CD1c-positive myeloid dendritic cell (primary cell): ENCODE measurements around the gene DEFB110.

Experiments used
- DNase-seq: peaks from one replicate; pipeline ENCODE4 v3.0.0-alpha.2; 2016; ENCODE audit errors: extremely low spot score

The DEFB110 gene

DNA sequence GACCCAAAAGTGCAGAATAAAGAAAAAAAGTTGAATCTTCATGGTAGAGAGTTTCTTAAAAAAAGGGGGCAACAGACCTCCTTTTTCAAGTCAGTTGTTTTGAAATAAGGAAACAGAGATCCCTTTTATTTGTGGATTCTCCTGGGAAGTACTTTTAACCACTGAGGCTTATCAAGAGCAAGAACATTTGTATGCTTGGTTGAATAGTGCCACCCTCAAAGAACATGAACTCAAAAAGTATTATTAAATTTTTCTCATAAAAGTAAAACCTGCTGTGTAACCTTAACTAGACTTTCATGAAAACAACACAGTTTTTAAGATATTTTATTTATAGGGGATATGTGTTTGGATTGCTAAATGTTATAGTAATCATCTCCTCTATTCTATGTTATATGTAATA, at the start of gene DEFB110:
Gene DEFB110, minus strand, starts transcription at position 101 of the 400 bp plus-strand sequence. Its CDS starts 59 bp downstream, at position 42.
- DNase-seq: no peak

DNA sequence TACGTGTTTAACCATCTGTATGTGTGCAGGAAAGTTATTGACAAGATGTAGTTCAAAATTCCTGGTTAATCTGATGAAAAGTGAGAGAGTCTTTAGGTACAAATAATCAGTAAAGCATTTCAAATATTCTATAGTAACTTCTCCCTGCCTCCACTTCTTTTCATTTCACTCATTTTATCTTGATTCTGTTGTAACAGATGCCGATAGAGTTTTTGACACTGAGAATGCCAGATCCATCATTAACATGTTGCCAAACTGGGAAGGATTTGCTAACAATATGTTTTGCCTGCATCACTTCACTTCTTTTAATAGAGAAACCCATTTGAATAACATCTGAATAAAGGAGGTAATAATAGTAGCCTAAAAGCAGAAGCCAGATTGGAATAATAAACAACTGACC, 48.3 kb upstream of the DEFB110 start:
- DNase-seq: no peak

- no peak for DNase-seq
Measured at GRCh38 chr6:50062051-50062450, 40.3 kb upstream of the DEFB110 start.

- no peak for DNase-seq
Measured at GRCh38 chr6:50056242-50056641, 34.4 kb upstream of the DEFB110 start.

- DNase-seq: no peak
Measured at GRCh38 chr6:50049829-50050228, 28.0 kb upstream of the DEFB110 start, which contains the start of gene DEFB112. Gene DEFB112 (minus strand): TSS chr6:50049929. CDS start chr6:50049869, 60 bp downstream.

- DNase-seq: no peak
Measured at GRCh38 chr6:50047026-50047425, 25.2 kb upstream of the DEFB110 start.

GRCh38 chr6:50030777-50031562, 9.2 kb upstream of the DEFB110 start:
- DNase-seq: no peak

- no peak for DNase-seq
Measured at GRCh38 chr6:50030350-50030749, 8.6 kb upstream of the DEFB110 start.

- DNase-seq: no peak
Measured at GRCh38 chr6:50025258-50025657, 3.5 kb upstream of the DEFB110 start.

DNA sequence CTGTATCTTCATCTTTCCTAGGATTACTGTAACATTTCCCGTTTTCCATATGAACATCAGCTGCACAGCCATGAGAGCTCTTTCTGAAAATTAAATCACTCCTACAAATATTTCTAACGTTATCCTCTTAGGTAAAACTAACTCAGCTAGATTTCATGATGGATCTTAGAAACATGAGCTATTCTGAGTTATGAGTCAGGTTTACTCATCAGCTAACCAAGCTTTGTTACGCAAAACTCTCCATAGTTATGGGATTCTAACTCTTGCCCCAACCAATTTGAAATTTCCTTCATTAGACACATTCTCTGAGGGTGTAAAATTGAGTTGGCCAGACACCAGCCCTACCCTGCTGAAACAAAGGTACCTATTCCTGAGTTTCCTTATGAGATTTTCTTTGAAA, 14.0 kb downstream of the DEFB110 start:
- no peak for DNase-seq

- DNase-seq: no peak
Measured at GRCh38 chr6:50003139-50003538, 18.7 kb downstream of the DEFB110 start.

DNA sequence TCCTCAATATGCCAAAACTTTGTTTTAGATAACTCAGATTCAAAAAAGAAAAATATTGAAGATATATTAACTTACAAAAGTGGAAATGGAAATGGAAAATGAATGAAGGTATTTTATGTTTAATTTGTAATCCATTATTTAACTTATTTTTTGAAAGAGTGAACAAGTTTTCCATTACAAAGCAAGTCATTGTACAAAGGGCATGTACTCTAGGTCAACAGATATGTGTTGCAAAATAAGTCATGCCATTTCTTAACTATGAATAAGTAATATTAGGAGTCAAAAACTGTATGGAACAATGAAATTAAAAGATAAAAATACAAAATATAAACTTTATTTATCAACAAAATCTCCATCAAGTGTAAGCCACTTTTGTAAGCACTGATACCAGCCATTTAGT, 26.5 kb downstream of the DEFB110 start:
- DNase-seq: no peak

DNA sequence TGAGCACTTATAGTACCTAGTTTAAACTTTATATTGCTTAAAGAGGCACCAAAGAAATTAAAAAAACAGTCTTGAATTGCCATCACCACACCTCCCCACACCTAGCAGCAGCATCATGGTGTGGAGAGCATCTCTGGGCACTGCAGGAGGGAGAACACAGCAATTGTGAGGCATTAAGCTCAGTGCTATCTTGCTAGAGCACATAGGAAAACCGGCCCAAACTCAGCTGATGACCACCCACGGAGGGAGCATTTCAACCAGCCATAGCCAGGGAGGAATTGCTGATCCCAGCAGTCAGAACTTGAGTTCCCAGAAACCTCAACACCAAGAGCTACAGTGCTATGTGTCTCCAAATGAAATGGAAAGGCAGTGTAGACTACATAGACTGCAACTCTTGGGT, 32.9 kb downstream of the DEFB110 start:
- no peak for DNase-seq

- no peak for DNase-seq
Measured at GRCh38 chr6:49987749-49988148, 34.0 kb downstream of the DEFB110 start.

DNA sequence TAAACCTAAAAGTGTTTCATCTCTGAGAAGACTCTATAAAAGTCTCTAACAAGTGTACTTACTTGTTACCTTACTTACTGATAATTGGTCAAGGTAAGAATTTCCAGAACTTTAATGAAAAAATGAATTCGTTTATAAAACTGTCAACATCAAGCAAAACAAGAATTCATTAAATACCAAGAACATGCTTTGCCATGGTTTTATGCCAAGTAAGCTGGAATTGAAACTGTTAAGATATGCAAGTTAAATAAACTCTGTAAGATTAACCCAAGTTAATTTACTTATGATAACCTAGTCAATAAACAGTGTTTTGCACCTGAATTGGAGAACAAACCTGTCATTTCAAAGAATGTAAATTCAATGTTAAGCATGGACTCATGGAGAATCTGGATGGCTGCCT, 35.2 kb downstream of the DEFB110 start:
- no peak for DNase-seq

GRCh38 chr6:49982046-49982445, 39.7 kb downstream of the DEFB110 start:
- no peak for DNase-seq

DNA sequence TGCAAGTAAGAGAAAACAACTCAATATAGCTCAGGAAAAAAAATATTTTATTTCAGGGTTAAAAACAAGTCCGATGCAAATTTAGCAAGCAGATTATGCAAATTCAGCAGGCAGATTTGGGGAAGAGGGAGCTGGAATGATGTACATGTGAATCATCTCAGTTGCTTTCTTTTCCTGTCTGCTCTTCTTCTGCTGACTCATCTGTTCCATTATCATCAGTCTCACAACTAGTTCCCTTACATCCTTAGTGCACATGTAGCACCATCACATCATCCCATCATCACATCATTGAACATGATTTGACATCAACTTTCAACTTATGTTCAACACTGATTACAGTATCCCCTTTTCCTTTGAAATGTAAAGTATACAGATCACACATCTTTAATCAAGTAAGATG, 40.9 kb downstream of the DEFB110 start:
- DNase-seq: no peak

GRCh38 chr6:49979584-49979983, 42.2 kb downstream of the DEFB110 start:
- DNase-seq: no peak

DNA sequence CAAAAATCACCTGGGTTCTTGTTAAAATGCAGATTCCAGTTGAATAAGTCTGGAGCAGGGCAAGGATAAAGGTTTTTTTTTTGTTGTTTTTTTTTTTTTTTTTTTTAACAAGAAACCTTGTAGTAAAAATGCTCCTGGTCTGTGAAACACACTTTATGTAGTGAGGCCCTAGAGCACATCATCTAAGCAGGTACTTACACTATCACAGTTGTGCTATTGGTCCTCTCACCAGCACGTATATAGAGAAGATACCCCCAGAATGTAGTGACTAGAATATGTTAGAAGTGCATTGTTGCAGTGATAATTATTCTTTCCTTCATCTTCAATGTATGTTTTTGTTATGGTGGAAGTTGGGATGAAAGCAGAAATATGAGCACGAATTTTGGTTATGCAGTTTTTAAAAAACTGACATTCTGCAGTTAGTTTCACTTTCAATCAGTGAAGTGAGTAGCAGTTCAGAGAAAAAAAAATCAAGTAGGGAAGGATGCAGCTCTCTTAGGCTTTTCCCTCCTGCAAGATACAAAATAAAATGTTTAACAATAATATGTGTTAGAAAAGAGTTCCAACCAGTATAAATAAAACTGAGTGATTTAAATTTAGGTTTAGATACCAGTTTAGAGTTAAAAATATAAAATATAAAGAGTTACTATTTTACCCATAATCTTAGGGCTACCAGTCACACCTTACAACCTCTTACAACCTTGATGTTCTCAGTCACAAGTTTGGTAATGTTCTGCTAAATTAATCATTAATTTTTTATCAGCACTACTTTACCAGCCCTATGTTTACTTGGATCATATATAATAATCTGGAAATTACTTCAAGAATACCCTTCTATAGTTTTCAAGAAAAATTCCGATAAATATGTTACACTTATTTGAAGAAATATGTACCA, 43.2 kb downstream of the DEFB110 start:
- DNase-seq: no peak

DNA sequence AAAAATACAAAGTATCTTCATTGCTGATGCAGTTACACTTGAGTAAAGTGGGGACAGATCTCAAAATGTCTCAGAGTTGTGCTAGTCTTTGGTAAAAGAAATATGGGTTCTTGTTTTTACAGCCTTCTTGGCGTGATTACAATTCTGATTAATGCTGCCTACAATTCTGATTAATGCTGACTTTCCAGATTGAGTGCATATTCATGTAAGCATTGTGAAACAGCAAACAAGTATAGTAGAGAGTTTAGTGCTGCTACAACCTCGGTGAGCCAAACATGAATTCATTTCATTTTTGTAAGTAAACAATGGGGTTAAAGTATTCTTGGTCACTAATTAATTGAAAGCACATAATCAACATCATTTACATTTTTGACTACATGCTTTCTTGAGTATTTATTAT, 52.2 kb downstream of the DEFB110 start, which contains the start of gene DEFB113:
Gene DEFB113, minus strand, starts transcription at position 21 of the 400 bp plus-strand sequence. Its CDS starts 0 bp downstream, at position 21.
- DNase-seq: no peak
